Urinary bladder (tissue), 4 donors: ENCODE data around the gene TBL1XR1. TPM values are rescaled to one million over a fixed set of nuclear protein-coding genes. Genes with fewer than 3 reads are reported as not detected.
A peak's percentile ranks its signal among the peaks of the same experiment; 100 is the strongest.
"Not testable (repeated sequence)": the region's sequence is repeated elsewhere in the genome, so short reads cannot be mapped to it uniquely, and the experiment has no call there.

Source experiments
- DNase-seq: peaks from one replicate; pipeline ENCODE4 v3.0.0-alpha.2; 2015; ENCODE audit errors: extremely low spot score
- H3K27ac ChIP-seq: one replicate; pipeline ENCODE4 v1.5.1; 2013; ENCODE audit warnings: low read depth, mild to moderate bottlenecking, moderate library complexity
- H3K36me3 ChIP-seq: one replicate; pipeline ENCODE4 v1.6.1; 2013; ENCODE audit warnings: mild to moderate bottlenecking, moderate library complexity; ENCODE audit not compliant: insufficient read depth
- H3K4me1 ChIP-seq: one replicate; pipeline ENCODE4 v1.6.1; 2013; ENCODE audit warnings: mild to moderate bottlenecking, moderate library complexity; ENCODE audit not compliant: insufficient read depth
- H3K4me3 ChIP-seq: one replicate; pipeline ENCODE4 v1.5.1; 2013; ENCODE audit warnings: low read depth, low read length
- WGBS: extraction: QIAGEN DNeasy Blood & Tissue Kit; methylation state at CpG from one replicate; pipeline ENCODE4 v1.1.7; 2013; 5-methylcytosine and 5-hydroxymethylcytosine counted together
- polyA plus RNA-seq: library from polyadenylated mRNA; stranded (reverse); fragments of 200-250 nt; gene quantifications from one replicate; pipeline ENCODE4 v1.2.3, GENCODE V29; 2013
- total RNA-seq: library from RNA; depleted of rRNA; stranded (reverse); fragments of >200 nt; gene quantifications from one replicate; pipeline ENCODE4 v1.2.3, GENCODE V29; 2014
- donor health status: healthy with polysubstance abuse.
- donor health status: healthy.

Gene TBL1XR1
- total and polyA plus RNA-seq, 2 donors = 21.7 to 252 TPM

DNA sequence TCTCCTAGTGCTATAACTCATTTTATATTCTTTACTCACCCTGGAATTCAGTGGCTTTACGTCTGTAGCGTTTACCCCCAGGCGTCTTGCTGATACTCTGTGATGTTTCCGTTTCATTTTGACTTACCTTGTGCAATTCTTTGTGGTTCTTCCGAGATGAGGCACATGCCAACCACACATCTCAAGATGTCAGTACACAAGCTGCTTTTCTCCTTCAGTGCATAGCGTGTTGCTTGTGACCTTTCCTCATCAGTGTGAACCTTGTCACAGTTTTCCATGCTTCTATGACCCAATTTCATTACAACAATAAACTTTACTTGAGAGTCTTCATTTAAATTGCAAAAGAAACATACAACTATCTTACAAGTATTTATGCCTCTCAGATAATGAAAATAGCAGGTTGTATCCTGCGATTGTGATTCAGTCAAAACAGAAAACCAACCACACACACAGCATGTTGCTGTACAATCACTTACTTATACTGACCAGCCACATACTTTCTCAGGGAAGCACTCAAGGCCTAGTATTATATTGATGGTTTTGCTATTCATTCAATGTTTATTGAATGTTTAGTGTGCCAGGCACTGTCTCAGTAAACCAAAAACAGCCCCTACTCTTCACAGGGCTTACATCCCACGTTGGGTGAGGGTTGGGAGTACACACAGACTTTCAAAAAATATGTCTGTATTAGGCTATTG, 4.6 kb upstream of the TBL1XR1 start:
- DNase-seq = no peak
- Histone ChIP-seq H3K4me3 (no peak overlapping the region), H3K27ac (no peak overlapping the region), H3K36me3 (no peaks in the 10 kb centered on the region), H3K4me1 (no peaks in the 10 kb centered on the region)
- 83% methylated on average over 8 of the region's 8 CpGs for WGBS

DNA sequence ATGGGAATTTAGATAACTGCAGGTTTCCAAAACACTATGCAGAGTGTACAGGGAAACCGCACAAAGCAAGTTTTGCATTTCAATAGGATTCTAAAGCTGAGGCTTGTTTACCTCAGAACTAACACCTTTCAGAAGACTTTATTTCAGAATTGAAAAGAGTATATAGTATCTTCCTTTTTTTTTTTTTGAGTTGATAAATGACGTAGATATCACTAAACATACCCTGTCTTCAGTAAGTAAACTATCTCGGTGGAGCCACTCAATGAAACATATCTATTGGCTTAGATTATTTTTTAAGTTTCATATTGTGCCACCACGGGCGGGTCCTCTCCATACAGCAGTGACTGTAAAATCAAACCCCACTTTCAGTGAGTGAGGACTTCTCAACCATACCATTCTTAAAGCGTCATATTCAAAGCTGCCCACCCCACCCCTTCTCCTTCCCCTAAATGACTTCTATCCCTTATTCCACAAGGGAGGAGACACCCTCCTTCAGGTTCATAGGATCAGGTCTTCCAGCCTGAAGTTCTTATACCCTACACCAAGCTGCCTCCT, 2.0 kb upstream of the TBL1XR1 start:
- Histone ChIP-seq H3K4me1 (no peaks in the 10 kb centered on the region), H3K4me3 (no peak overlapping the region), H3K27ac (peak overlapping the region; percentile 59), H3K36me3 (no peaks in the 10 kb centered on the region)
- WGBS = 72% methylated on average over 6 of the region's 6 CpGs
- DNase-seq = no peak

DNA sequence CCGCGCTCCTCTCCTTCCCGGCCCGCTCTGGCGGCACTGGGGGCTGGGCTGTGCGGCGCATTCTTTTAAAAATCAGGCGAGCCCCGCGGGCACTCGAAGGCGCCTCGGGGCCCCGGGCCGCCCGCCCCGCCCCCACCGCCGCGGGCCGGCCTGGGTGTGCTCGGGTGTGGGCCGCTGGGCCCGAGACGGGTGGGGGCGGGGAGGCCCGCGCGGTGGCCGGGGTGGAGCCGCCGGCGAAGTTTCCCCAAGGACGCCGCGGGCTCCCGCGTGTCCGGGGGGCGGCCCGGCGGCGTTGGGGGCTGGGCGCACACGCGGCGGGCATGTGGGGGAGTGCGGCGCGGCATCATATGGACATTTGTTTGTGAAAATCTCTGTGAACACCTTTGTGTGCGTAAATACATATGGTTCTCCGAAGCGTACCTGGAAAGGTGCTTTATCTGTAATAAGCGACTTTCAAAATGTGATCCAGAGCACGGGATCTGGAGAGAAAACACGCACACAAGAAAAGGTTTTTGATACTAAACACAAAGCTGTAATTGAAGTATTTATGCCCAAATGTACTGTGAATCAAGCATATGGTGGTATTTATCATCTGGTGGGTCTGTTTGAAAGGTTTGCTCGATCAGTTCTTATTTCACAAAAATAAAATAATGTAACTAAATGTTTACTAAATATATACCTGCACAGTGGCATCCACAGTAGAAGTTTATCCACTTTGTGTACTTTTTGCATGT, 612 bp upstream of the TBL1XR1 start:
- H3K36me3 ChIP-seq = no peaks in the 10 kb centered on the region
- DNase-seq = no peak

DNA sequence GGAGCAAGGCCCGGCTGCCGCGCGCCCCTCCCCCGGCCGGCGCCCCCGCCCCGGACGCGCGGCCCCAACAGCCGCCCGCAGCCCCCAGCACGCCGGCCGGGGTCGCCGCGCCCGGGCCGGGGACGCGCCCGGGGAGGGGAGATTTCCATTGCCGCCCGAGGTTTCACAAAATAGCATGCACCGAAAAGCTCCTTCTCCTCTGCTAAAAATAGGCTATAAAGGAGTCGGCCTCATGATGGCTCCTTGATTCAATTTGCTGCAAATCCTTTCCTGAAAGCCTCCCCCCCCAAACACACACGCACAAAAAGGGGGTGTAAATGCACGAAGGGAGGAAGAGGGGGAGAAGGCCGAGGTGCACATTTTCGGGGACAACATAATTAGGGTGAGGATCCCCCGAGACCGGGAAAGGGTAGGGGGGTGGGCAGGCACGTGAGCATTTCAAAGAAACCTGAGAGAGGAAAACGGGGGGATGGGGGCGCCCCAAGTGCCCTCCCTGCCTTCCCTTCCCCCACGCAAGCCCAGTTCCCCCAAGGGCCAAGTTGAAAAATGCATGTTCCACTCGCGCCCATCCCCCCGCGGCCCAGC, 734 bp downstream of the TBL1XR1 start:
- 1% methylated on average over 43 of the region's 43 CpGs for WGBS
- peak; percentile 48 for DNase-seq
- H3K4me1 ChIP-seq = no peaks in the 10 kb centered on the region
- peak overlapping the region; percentile 94 for H3K27ac ChIP-seq
- no peaks in the 10 kb centered on the region for H3K36me3 ChIP-seq
- H3K4me3 ChIP-seq = peak overlapping the region; percentile 99

More for the DNA sequence above, 612 bp upstream of the TBL1XR1 start:
- Histone ChIP-seq H3K4me3 (peak overlapping the region; percentile 99), H3K4me1 (no peaks in the 10 kb centered on the region), H3K27ac (peak overlapping the region; percentile 92)
- 2% methylated on average over 56 of the region's 57 CpGs for WGBS

DNA sequence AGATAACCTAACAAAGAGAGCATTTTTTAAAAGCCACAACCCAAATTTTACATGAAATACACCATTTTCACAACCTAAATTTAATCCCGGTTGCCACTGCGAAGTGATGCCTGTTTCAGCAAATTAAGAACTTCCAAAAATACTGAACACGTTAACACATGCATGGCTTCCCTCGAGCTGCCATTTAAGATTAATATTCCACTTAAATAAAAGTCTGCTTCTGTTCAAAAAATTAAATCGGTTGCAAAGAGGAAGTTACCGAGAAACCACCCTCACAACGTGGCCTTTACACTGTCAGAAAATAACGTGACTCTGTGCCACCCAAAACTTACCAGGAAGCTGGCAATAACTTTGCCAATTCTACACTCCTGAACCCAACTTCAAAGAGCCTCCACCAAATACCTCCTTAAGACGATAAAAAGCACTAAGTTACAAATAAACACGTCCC, 1.2 kb downstream of the TBL1XR1 start:
- DNase-seq = no peak
- Histone ChIP-seq H3K27ac (peak overlapping the region; percentile 94), H3K4me1 (no peaks in the 10 kb centered on the region)

DNA sequence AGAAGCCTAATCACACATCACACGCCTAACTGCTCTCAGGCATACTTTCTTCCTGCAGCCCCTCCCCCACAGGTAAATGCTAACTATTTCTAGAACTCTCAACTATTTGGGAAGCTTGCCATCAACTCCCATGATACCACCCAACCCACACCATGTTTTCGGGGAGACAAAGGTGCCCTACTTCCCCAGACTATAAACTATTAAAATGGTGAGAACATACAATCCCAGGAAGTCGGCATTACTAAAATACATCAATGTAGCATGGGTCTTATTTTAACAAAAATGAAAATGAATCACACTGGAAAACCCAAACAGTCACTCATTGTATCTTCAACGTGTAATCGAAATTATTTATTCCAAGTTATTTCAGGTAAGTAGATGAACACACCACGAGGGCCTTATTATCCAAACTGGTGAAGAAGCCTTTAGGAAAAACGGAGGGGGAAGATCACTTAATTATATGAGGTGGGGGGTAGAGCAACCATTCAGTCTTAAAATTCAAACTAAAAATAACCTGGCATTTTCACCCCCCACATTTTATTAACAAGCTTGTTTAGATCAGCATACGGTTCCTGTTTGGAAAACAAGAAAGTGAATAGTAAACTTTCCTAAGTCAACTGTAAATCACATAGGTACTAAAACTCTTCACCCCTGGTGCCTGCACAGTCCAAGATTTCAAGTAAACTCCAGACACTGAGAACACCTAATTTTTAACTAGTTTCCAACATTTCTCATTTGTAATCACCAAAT, 1.9 kb downstream of the TBL1XR1 start:
- Histone ChIP-seq H3K36me3 (no peaks in the 10 kb centered on the region), H3K4me3 (peak overlapping the region; percentile 99), H3K27ac (peak overlapping the region; percentile 94), H3K4me1 (no peaks in the 10 kb centered on the region)
- DNase-seq = no peak
- 12% methylated on average over 8 of the region's 8 CpGs for WGBS

More for the DNA sequence above, 1.2 kb downstream of the TBL1XR1 start:
- WGBS = under 1% methylated on average over 10 of the region's 10 CpGs
- Histone ChIP-seq H3K4me3 (peak overlapping the region; percentile 99), H3K36me3 (no peaks in the 10 kb centered on the region)

DNA sequence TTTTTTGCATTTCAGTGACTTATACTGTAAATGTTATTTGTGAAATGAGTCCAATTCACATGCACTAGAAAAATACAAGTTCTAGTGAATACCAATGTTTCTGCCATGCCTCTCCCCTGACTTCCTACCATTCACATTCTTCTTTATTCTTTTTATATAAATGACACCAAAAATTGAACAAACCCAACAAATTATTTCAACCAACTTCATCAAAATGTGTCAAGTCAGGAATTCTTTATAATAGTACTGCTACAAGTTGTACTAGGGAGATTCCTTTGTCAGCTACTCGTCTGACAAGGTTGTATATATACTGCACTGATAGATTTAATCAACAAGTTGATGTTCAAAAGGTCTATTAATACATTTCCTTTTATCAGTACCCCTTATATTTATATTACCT, 3.0 kb downstream of the TBL1XR1 start:
- Histone ChIP-seq H3K27ac (peak overlapping the region; percentile 10), H3K36me3 (no peaks in the 10 kb centered on the region), H3K4me1 (no peaks in the 10 kb centered on the region), H3K4me3 (no peak overlapping the region)
- no peak for DNase-seq
- WGBS = 39% methylated on average over 1 of the region's 1 CpG

DNA sequence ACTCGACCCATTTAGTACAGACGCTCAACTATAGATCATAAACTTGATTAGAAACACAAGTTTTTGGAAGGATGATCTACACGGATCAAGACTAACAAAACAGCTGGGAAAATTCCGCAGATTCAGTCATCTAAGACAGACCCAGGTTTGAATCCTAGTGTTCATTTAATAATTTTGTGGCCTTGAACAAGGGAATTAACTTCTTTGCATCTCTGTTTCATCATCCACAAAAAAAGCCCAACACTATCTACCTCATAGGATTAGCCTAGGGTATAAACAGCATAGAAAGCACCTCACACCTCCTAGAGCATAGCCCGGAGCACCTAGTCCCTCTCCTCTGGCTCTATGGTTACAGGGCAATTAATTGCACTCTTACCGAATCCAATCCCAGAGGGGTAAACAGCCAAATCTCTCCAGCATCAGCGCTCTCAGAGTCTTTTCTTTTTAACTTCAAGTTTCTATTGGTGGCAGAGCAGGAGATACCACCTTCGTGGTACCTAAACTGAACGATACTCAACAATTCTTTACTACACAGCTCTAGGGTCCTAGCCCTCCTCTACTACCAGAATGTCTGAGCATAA, 3.5 kb downstream of the TBL1XR1 start:
- no peak for DNase-seq
- WGBS = 73% methylated on average over 9 of the region's 9 CpGs
- no peak overlapping the region for H3K27ac ChIP-seq
- H3K4me1 ChIP-seq = no peaks in the 10 kb centered on the region
- no peak overlapping the region for H3K4me3 ChIP-seq
- no peaks in the 10 kb centered on the region for H3K36me3 ChIP-seq

DNA sequence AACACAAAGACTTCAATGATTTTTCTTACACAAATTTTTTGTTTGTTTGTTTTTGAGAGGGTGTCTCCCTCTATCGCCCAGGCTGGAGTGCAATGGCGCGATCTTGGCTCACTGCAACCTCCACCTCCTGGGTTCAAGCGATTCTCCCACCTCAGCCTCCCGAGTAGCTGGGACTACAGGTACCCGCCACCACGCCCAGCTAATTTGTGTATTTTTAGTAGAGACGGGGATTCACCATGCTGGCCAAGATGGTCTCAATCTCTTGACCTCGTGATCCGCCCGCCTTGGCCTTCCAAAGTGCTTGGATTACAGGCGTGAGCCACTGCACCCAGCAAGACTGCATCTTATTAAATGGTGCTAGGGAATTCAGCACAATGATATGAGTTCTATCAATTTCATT, 4.0 kb downstream of the TBL1XR1 start:
- DNase-seq, H3K4me3 ChIP-seq, H3K27ac ChIP-seq, H3K36me3 ChIP-seq, H3K4me1 ChIP-seq: not testable (repeated sequence)
- 97% methylated on average over 12 of the region's 12 CpGs for WGBS

DNA sequence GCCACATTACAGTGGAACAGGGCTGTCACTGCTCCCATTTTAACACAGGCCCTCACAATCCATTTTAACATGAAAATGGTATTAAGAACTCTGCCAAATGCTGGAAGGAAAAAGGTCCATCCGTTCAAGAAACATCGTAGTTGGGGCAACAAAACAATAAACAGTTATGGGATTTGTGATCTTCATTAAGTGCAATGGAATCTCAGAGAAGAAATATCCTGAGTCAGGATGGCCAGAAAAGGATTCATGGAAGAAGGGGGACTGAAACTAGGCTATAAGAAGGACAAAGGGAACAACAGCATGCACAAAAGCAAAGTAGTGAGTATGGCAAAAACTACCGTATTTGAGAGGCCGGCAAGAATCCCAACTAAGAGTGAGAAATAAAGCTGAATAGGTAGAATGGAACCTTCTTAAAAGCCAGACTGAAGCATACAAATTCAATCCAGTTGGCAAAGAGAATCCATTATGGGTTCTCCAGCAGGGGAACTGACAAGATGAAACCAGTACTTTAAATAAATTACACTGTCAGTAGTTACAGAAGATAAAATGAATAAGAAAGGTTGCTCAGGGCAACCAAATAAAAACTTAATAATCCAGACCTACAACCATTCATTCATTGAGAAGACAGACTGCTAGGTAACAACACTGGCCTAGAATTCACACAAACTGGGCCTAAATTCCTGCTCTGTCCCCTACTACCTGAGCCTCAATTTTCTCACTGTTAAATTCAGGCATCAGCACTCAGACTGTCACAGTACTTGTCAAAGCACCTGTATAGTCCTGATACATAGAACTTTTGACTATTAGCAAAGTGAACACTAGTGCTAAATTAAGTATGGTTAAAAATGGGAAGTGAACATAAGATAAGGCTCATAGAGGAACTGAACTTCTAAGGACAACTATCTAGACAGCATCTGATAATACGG, 6.3 kb downstream of the TBL1XR1 start:
- no peak overlapping the region for H3K4me3 ChIP-seq
- H3K4me1 ChIP-seq = no peaks in the 10 kb centered on the region
- no peak overlapping the region for H3K27ac ChIP-seq

DNA sequence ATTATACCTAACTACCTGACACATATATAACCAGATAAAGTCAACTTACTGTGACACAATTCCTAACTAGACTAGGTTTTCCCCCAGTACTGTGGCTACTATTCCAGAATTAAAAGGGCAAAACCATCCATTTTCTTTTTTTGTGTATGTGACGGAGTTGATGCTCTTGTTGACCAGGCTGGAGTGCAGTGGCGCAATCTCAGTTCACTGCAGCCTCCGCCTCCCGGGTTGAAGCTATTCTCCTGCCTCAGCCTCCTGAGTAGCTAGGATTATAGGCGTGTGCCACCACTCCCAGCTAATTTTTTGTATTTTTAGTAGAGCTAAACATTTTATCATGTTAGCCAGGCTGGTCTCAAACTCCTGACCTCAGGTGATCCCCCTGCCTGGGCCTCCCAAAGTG, 7.1 kb downstream of the TBL1XR1 start:
- not testable (repeated sequence) for DNase-seq, H3K36me3 ChIP-seq, H3K4me3 ChIP-seq, H3K27ac ChIP-seq, H3K4me1 ChIP-seq
- WGBS = 95% methylated on average over 5 of the region's 5 CpGs

More for the DNA sequence above, 6.3 kb downstream of the TBL1XR1 start:
- no peaks in the 10 kb centered on the region for H3K36me3 ChIP-seq
- WGBS = 30% methylated on average over 5 of the region's 5 CpGs
- DNase-seq = no peak

DNA sequence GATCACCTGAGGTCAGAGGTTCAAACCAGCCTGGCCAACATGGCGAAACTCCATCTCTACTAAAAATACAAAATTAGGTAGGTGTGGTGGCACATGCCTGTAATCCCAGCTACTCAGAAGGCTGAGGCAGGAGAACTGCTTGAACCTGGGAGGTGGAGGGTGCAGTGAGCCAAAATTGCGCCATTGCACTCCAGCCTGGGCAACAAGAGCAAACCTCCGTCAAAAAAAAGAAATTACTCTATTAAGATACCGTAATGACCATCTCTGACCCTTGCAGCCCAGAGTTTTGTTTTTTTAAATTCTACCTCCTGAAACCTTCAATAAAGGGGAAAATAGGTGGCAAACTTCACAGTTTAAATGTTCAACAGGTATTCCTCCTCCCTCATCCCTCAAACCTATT, 9.0 kb downstream of the TBL1XR1 start:
- H3K4me3 ChIP-seq, H3K36me3 ChIP-seq, DNase-seq, H3K4me1 ChIP-seq, H3K27ac ChIP-seq: not testable (repeated sequence)
- 91% methylated on average over 4 of the region's 4 CpGs for WGBS
